T follicular helper cell (primary cell): ENCODE measurements around the gene CENPVL1.
A peak's percentile ranks its signal among the peaks of the same experiment; 100 is the strongest.
"Not testable (repeated sequence)": the region's sequence is repeated elsewhere in the genome, so short reads cannot be mapped to it uniquely, and the experiment has no call there.

Source experiments
- DNase-seq: peaks from one replicate; pipeline ENCODE4 v3.0.0-alpha.2; 2020; ENCODE audit warnings: low read depth
- total RNA-seq, 2 experiments: gene quantifications; one replicate each; lab custom pipeline; 2026; lab: John Stamatoyannopoulos, UW

Gene CENPVL1
- total RNA-seq, result 0 reads per million in 2 experiments

DNA sequence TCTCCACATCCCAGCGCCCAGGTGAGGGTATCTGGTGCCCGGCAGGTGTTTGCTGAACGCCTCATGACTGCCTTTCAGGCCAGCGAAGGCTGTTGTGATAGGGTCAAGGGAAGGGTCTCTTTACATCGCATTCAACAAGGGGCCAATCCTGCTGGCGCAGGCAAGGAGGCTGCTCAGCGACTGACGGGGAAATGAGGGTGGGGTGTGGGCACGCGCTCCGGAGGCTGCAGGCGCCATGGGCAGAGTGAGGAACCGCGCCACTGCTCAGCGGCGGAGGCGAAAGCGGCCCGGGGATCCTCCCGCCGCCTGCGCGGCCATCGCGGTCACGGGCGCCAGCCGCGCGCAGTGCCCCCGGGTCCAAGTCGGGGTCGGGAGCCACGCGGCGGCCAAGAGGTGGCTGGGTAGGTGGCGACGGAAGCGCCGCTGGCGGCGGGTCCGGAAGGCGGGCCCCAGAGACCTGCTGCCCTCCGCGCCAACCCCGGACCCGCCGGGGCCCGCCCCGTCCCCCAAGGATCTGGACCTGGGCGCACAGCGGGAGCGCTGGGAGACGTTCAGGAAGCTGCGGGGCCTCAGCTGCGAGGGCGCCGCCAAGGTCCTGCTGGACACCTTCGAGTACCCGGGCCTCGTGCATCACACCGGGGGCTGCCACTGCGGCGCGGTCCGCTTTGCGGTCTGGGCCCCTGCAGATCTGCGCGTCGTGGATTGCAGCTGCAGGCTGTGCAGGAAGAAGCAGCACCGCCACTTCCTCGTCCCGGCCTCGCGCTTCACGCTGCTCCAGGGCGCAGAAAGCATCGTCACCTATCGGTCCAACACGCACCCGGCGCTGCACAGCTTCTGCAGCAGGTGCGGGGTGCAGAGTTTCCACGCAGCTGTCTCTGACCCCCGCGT is at the start of gene CENPVL1:
Gene CENPVL1 (plus strand): TSS at position 236 of the 888 bp plus-strand sequence. CDS start 0 bp downstream, at position 236.
- DNase-seq, result not testable (repeated sequence)

DNA sequence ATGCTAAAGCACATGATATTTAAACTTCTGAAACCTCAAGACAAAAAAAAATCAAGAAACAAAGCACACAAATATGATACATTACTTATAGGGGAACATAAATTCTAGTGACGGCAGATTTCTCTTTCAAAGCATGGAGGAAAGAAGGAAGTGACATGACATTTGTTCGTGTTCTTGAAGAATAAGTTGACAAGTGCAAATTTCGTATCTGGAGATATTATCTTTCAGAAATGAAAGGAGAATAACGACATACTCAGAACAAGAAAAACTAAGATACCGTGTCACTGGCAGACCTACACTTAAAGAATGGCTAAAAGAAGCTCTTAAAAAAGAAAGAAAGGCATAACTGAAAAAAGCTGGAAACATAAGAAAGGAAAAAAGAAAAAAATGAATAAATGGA is 44.3 kb upstream of the CENPVL1 start:
- no peak for DNase-seq

DNA sequence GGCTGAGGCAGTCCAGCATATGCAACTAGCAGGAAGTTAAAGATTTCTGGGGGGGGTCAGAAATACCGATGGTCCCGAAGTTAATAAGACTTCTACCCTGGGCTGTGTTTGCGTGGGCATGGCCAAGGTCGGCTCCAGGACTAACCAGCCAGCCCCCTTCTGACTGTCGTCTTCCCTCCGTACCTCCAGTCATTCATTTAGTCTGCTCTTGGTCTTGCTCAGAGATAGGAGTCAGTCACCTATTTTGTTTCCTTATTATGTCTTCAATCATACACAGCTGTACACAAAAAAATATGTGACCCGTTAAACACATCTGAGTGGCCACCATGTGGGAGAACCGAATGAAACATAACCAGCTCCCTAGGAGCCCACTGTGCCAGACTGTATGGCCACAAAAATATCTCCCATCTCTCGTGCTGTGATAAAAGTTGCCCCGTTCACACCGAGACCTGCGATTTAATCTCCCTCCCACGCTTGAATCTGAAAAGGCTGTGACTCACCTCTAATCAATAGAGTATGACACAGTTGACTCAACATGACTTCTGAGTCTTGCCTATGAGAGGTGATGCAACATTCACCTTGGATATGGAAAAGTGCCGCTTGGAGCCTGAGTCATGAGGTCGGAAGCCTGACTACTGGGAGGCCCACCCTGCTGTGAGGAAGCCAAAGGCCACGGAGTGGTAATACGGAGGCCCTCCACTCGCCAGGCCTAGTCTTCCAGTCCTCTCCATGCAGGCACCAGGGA is 30.5 kb upstream of the CENPVL1 start:
- not testable (repeated sequence) for DNase-seq

DNA sequence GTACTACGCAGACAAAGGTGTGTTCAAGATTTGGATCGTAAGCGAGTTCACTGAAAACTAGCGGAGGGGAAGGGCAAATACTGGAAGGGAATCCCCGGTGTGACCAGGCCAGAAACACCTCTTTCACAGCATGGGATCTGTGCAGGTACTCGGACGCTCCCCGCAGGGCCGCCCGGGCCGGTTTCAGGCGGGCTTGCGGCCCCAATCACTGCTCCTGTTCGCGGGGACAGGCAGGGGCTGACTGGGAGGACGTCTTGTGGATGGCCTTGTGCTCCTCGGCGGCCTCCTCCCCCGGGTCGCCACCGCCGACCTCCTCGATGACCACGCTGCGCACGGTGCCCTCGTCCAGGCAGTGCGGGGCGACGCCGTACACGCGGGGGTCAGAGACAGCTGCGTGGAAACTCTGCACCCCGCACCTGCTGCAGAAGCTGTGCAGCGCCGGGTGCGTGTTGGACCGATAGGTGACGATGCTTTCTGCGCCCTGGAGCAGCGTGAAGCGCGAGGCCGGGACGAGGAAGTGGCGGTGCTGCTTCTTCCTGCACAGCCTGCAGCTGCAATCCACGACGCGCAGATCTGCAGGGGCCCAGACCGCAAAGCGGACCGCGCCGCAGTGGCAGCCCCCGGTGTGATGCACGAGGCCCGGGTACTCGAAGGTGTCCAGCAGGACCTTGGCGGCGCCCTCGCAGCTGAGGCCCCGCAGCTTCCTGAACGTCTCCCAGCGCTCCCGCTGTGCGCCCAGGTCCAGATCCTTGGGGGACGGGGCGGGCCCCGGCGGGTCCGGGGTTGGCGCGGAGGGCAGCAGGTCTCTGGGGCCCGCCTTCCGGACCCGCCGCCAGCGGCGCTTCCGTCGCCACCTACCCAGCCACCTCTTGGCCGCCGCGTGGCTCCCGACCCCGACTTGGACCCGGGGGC is 28.2 kb upstream of the CENPVL1 start:
- not testable (repeated sequence) for DNase-seq

DNA sequence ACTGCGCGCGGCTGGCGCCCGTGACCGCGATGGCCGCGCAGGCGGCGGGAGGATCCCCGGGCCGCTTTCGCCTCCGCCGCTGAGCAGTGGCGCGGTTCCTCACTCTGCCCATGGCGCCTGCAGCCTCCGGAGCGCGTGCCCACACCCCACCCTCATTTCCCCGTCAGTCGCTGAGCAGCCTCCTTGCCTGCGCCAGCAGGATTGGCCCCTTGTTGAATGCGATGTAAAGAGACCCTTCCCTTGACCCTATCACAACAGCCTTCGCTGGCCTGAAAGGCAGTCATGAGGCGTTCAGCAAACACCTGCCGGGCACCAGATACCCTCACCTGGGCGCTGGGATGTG is 27.6 kb upstream of the CENPVL1 start, which contains the start of gene CENPVL2:
Gene CENPVL2 (minus strand): TSS at position 112 of the 343 bp plus-strand sequence. CDS start 0 bp downstream, at position 112.
- DNase-seq, result not testable (repeated sequence)

DNA sequence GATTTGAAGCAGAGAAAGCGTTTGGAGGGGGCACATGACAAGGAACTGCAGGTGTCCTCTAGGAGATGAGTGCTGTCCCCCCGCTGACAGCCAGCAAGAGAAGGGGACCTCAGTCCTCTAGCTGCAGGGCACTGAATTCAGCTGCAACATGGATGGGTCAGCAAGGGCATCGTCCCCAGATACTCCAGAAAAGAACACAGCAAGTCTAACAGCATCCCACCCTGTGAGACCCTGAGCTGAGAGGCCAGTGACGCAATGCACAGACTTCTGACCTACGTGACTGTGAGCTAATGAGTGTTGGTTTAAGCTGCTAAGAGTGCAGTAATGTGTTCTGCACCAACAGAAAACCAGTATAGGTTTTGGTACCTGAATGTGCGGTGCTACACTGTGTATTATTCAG is 16.1 kb upstream of the CENPVL1 start:
- DNase-seq, result no peak

DNA sequence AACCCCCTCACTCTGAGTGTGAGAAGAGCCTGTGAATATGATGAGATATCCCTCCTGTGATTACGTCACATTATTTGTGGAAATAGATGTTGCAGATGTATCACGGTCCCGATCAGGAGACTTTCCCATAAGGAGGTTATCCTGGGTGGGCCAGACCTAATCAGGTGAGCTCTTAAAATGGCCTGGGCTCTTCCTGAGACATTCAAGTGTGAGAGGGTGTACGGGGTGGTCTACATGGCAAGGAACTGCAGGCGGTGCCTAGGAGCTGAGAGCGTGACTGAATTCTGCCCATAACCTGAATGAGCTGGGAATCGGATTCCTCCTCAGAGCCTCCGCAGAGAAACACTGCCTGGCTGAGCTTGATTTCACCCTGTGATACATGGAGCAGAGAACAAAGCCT is 12.9 kb upstream of the CENPVL1 start:
- no peak for DNase-seq

DNA sequence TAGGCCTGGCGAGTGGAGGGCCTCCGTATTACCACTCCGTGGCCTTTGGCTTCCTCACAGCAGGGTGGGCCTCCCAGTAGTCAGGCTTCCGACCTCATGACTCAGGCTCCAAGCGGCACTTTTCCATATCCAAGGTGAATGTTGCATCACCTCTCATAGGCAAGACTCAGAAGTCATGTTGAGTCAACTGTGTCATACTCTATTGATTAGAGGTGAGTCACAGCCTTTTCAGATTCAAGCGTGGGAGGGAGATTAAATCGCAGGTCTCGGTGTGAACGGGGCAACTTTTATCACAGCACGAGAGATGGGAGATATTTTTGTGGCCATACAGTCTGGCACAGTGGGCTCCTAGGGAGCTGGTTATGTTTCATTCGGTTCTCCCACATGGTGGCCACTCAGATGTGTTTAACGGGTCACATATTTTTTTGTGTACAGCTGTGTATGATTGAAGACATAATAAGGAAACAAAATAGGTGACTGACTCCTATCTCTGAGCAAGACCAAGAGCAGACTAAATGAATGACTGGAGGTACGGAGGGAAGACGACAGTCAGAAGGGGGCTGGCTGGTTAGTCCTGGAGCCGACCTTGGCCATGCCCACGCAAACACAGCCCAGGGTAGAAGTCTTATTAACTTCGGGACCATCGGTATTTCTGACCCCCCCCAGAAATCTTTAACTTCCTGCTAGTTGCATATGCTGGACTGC is 2.8 kb downstream of the CENPVL1 start:
- not testable (repeated sequence) for DNase-seq

DNA sequence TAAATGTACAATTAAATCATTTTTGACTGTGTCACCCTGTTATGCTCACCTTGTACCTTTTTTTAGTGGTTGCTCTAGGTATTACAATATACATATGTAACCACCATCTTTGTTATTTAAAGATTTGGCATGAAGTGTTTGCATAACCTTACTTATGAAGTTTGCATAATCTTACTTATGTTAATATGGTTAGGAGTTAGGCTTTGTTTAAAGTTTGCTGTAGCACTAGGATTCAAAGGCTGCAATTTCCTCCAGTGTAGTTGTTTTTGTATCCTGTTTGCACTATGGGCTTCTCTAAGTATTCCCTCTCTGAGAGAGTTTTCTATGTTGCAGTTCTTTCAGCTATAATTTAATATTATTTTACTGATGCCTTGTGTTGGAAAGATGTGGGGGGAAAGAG is 17.9 kb downstream of the CENPVL1 start:
- DNase-seq, result no peak

DNA sequence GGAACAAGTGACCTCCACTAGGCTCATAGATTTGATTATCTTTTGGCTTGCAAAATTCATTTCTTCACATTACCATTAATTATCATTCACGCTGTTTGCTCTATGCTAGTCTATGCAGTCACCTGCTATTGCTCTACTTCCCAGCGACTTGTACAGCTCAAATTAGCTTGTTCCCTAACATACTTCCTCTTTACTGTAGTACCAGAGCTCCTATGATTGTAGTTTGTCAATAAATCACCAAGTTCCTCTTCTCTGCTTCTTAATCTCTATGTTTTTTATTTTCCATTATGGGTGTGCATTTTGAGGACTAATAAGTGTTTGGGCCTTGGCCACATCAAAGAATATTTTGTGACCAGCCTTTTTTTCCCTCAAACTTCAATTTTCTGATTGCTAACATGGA is 26.8 kb downstream of the CENPVL1 start:
- no peak for DNase-seq

DNA sequence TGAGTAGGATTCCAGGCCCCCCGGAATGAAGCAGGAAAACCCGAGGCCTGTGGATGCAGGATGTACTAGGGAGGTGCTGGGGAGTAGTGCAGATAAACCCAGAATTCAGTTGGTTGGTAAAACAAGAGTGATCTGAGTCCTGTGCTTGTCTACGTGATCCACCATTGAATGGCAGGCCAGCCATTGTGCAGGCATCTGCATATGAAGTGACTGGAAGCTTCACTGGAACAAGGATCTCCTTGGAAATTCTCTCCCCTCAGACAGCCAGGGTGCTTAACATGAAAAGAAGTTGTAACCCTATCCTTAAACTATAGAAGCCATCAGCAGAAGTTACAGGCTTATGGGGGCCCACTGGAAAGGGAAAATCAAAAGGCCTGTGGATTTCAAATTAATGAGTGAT is 32.3 kb downstream of the CENPVL1 start:
- DNase-seq, result no peak

DNA sequence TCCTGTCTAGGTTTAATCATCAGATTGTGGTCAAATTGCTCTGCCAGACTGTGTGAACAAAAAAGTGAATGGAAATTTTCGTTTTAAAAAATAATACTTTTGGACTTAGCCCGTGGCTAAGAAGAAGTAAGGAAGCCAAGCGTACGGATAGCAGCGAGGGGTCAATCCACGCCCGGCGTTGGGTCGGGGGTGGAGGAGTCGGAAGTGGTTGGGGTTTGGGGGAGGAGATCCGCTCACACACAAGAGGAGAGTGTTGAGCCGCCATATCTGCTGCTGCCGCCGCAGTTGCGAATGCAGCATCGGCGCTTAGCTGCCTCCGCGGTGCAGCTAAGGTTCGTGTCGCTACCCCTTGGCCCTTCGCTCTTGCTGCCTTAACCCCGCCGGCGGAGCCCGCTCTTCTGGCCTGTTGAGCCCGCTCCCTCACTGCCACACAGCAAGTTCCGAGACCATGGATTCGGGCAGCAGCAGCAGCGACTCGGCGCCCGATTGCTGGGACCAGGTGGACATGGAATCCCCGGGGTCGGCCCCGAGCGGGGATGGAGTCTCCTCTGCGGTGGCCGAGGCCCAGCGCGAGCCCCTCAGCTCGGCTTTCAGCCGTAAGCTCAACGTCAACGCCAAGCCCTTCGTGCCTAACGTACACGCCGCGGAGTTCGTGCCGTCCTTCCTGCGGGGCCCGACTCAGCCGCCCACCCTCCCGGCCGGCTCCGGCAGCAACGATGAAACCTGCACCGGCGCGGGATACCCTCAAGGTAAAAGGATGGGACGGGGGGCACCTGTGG is 33.1 kb downstream of the CENPVL1 start, which contains the start of gene GSPT2:
Gene GSPT2 (plus strand): TSS at position 264 of the 779 bp plus-strand sequence. CDS start 185 bp downstream, at position 449.
- DNase-seq, result peak; percentile 8

DNA sequence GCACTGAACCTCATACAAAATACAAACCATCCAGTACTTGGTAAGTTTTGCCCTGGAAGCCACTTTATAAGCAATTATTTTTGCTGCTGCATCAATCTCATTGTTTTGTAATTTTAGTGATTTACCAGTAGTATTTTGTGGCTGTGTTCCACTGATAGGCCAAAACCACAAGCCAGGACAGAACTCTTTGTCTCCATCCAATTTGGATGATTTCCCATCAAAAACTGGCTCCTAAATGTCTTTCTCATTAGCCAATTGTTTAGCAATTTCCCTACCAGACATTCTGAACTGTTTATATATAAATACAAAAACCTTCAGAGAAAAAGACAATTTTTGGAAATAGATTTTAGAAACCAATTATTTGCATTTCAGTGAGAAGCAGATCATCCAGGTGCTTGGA is 37.4 kb downstream of the CENPVL1 start:
- no peak for DNase-seq

DNA sequence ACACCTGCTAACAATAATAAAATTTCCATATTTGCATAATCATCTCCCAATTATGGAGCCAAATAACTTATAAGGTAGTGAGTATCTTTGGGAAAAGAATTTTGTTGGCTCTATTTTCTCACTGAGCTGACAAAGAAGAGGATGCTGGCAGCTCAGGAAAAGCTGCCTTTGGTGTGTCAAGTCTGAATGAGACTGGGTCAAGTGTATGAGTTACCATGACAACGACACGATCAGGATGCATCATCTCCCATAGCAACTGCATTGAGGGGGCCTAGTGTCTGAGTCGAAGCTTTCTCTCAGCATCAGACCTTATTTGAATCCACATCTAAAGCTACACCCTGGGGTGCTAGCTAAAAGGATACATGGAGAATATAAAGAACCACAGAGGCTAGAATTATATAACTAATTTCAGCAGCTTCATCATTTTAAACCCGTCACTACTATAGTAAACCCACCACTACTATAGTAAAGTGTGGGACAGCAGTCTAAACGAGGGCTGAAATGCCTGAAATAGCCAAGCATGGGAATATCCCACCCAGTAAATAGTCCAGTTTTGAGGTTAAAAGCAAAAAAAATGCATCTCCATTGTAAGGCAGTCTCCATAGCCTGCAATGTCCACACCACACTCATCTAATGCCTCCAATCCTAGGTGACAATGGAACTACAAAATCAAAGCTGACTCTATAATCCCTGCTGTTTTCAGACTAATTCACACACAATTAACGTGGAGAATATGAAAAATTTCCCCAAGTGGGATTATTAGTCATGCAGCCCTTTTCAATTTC is 48.9 kb downstream of the CENPVL1 start:
- no peak for DNase-seq

DNA sequence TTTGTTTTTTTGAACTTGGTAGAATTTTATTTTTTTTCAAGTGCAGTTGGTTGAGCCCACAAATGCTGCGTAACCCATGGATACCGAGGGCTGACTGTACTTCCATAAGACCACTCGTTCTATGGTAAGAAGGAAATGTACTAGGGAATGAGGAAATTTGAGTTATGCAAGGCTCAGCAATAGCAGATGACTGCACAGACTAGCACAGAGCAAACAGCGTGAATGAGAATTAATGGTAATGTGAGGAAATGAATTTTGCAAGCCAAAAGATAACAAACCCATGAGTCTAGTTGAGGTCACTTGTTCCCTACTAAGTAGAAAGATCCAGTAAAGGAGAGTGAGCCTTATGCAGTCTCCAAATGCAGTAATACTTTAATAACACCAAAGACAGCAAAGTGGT is 50.3 kb downstream of the CENPVL1 start:
- no peak for DNase-seq
